ENCODE measurements around the gene SIPA1L3.

Gene SIPA1L3

GRCh38 chr19:37980419-37981170 is 73.6 kb downstream of the SIPA1L3 start:
- DNase-seq: peak in 1 of 2 experiments; percentile 56

GRCh38 chr19:37981785-37982475 is 74.9 kb downstream of the SIPA1L3 start:
- DNase-seq: no peak

DNA sequence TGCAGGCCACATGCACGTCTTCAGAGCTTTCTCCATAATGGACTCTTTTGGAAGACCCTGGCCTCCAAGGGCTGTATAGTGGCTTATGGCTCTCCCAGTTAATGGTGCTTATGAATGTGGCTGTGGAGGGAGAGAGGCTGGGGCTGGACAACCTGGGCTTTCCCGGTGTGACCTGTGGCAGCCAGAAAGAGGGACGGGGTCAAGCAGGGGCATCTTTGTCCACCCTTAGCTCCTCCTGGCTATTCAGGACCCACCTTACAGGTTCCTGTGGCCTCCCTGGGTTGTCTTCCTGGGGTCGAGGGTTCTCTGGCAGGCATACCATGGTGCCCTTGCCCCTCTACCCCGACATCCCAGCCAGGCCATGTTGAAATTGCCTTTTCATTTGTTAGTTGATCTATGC is 75.6 kb downstream of the SIPA1L3 start:
- no peak for DNase-seq

GRCh38 chr19:37983153-37983552 is 76.1 kb downstream of the SIPA1L3 start:
- DNase-seq: no peak

DNA sequence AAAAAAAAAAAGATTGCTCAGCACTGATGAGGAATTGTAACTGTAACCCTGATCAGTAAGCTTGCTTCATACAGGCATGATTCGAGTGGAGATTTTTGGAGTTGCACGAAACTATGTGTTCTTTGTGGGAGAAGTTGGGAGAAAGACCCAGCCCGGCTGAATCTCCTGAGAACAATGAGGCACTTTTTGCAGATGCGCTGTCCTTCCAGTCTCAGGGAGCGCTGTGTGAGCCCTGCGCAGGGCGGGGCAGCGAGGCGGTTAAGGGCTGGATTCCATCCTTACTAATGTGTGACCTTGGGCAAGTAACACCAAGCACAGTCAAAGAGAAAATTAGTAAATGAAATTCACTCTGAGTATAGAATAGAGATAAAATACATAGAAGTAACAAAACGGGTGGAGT is 76.9 kb downstream of the SIPA1L3 start:
- no peak for DNase-seq

DNA sequence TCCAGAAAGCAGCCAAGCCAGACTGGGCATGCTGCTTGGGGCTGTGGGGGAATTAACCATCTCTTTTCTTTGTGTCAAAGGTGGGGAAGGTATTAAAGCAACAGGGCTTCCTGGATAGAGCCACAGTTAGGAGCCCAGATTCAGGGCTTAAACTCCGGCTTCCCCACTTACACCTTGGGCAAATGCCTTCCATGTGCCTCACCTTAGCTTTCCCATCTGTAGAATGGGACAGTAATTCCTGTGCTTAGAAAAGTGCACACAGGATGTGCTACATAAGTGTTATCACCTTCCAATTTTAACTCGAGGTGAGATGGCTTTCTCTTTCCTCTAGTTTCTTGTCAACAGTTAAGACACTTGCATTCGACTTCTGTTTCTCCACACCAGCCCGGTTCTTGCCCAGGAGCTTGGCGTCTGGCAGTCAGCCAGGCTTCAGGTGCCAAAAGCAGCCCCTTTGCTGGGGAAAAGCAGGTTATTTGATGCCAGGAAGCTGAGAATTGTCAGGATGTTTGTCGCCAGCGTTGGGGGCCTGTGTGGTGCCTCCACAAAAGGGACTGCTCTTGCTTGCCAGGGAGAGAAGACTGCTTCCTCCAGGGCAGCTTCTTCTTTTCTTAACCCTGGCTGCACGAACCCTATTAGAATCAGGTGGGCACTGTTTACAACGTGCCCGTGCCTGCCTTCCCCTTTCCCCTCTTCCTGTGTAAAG is 79.2 kb downstream of the SIPA1L3 start:
- DNase-seq: peak in 1 of 2 experiments; percentile 42

- no peak for DNase-seq
These were observed 80.6 kb downstream of the SIPA1L3 start for GRCh38 chr19:37987356-37988332.

- DNase-seq: no peak
These were observed 82.0 kb downstream of the SIPA1L3 start for GRCh38 chr19:37988758-37989635.

- DNase-seq: no peak
These were observed 82.8 kb downstream of the SIPA1L3 start for GRCh38 chr19:37989855-37990254.

- peak in 1 of 2 experiments; percentile 27 for DNase-seq
These were observed 83.4 kb downstream of the SIPA1L3 start for GRCh38 chr19:37990362-37990761.

DNA sequence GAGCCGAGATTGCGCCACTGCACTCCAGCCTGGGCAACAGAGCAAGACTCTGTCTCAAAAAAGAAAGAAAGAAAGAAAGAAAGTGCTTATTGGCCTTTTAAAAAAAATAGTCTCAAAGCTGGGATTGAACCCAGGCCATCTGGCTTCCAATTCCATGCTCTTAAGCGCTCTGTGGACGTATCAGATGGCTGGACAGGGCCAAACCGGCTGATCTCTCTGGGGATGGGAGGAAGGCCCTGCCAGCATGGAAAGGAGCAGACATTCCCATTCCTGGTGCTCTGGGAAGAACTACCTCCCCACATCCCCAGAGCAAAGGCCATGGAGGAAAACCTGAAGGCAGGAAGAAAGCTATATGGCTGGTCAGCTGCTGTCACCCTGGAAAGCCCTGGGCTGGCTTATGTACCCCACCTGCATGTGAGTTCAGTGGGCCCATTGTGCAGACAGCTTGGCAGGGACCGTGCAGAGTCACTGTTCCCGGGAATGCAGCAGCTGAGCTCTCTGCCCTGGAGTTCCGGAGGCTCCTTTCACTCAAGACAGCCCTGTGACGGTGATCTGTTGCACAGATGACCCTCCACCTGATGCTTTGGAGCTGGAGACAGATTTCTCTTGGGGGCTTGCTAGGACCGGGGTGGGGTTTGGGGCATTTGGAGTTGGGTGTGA is 84.3 kb downstream of the SIPA1L3 start:
- peak in 1 of 2 experiments; percentile 31 for DNase-seq

DNA sequence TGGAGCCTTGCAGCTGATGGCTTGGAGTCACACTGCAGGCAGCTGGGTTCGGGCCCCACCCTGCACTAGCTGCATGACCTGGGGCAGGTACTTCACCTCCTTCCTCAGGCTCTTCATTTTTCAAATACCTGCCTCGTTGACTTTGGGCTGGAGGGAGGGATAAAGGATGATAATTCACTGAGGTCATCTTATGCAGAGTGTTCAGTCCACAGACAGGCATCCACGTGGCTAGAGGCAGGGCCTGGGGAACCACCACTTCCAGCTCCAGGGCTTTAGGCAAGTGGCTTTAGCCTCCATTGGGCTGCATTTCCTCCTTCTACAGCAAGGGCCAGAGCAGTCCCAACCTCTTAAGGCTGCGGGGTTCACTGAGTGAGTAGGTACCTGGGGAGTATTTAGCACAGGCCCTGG is 84.8 kb downstream of the SIPA1L3 start:
- DNase-seq: no peak

GRCh38 chr19:37992761-37993160 is 85.8 kb downstream of the SIPA1L3 start:
- DNase-seq: no peak

GRCh38 chr19:37994823-37995130 is 87.8 kb downstream of the SIPA1L3 start:
- DNase-seq: no peak

GRCh38 chr19:37995346-37995745 is 88.3 kb downstream of the SIPA1L3 start:
- no peak for DNase-seq

- peak in 1 of 2 experiments; percentile 30 for DNase-seq
These were observed 90.9 kb downstream of the SIPA1L3 start for GRCh38 chr19:37997911-37998344.

DNA sequence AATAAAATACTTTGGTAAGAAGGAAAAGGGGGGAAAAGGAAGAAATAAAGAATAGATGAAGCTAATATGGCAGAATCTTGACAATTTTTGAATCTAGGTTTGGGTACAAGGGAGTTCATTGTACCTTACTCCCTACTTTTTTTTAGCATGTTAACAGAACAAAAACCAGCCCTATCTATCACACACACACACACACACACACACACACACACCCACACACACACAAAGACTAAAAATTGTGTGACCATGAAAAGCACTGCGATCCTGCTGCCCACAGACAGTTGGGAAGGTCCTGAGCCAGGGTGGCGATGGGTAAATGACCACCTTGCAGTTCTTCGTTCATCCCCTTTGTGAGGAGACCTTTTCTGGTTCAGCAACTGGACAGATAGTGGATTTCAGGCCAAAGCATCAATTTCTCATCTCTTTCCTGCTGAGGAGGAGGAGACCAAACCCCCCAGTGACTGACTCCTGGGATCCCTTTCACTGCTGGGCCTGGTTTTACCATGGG is 91.8 kb downstream of the SIPA1L3 start:
- no peak for DNase-seq

DNA sequence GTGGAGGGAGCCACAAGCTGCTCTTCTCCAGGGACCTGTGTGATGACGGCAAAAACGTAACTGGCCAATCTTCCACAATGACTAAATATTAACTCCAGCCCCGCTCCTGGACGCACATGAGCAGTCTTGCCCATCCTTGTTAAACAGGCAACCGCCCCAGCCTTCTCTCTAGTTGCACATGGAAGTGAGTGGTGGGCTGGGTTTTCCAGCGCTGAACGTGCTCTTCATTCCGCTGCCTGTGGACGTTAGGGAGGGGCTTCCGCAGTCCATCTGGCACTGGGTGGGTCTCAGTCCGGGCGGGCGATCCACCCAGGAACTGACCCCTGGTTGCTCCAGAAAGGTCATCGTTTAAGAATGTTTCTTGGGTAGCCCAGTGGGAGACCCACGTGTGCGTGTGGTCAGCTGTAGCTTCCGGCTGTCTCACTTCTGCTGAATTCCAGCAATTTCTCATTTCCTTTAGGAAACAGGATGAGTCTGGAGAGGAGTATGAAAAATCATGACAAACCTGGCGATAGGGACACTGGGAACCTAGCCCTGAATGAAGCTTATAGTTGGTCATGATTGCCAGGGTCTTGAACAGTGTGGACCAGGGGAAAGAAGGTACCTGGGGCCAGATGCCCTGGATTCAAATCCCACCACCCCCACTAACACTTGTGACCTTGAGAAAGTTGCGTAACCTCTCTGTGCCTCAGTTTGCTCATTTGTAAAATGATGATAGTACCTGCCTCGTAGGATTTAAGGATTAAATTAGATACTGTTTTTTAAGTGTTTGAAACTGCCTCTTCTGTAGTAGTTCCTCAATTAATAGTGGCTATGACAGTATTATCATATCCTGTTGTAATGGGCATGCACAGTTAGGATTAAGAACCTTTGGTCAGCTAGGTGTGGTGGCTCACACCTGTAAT is 92.6 kb downstream of the SIPA1L3 start:
- DNase-seq: no peak

GRCh38 chr19:38001158-38001781 is 94.3 kb downstream of the SIPA1L3 start:
- DNase-seq: no peak

Measured in NCI-H446 (cell line).